VCaP (cell line): ENCODE data around the gene CETN2.
"Not testable (repeated sequence)": the region's sequence is repeated elsewhere in the genome, so short reads cannot be mapped to it uniquely, and the experiment has no call there.

ENCODE experiments used
- H3K27ac ChIP-seq: fragments of 450-650 bp; 2 replicates; pipeline ENCODE4 v1.5.1; 2017
- TF ChIP-seq, protein P1 (sequence below): fragments of 450-650 bp; conservative IDR thresholded peaks from 2 replicates; pipeline ENCODE4 v1.5.1; 2017; ENCODE audit warnings: mild to moderate bottlenecking, moderate library complexity

CETN2 gene

GRCh38 chrX:152847281-152847680 lies 16.7 kb upstream of the CETN2 start:
- TF ChIP-seq, protein P1, sequence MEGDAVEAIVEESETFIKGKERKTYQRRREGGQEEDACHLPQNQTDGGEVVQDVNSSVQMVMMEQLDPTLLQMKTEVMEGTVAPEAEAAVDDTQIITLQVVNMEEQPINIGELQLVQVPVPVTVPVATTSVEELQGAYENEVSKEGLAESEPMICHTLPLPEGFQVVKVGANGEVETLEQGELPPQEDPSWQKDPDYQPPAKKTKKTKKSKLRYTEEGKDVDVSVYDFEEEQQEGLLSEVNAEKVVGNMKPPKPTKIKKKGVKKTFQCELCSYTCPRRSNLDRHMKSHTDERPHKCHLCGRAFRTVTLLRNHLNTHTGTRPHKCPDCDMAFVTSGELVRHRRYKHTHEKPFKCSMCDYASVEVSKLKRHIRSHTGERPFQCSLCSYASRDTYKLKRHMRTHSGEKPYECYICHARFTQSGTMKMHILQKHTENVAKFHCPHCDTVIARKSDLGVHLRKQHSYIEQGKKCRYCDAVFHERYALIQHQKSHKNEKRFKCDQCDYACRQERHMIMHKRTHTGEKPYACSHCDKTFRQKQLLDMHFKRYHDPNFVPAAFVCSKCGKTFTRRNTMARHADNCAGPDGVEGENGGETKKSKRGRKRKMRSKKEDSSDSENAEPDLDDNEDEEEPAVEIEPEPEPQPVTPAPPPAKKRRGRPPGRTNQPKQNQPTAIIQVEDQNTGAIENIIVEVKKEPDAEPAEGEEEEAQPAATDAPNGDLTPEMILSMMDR = no peak
- H3K27ac ChIP-seq = no peak overlapping the region

DNA sequence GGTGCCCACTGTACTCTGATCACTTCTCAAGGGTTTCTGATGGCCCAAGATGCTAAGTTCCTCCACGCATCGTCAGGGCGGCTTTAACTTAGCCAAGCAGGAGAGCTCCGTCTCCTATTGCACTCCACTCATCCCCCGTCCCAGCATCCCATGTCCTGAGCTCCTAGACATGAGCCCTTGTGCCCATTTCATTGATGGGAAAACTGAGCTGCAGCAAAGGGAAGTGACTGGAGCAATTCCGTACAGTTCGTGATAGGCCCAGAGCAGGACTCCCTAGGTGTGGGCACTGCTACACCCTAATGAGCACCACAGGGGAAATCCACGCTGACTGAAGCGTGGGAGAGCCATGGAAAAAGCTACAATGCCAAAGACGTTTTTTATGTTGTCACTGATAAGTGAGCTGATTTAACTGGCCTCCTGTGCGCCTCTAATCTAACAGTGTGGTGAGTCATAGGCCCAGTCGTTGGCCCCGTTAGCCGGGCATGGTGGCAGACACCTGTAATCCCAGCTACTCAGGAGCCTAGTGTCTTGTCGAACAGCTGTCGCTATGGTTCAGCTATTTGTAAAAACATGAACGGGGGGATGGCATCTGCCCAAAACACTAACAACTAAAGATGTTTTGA lies 15.2 kb upstream of the CETN2 start:
- TF ChIP-seq, protein P1 = no peak
- H3K27ac ChIP-seq = no peak overlapping the region

DNA sequence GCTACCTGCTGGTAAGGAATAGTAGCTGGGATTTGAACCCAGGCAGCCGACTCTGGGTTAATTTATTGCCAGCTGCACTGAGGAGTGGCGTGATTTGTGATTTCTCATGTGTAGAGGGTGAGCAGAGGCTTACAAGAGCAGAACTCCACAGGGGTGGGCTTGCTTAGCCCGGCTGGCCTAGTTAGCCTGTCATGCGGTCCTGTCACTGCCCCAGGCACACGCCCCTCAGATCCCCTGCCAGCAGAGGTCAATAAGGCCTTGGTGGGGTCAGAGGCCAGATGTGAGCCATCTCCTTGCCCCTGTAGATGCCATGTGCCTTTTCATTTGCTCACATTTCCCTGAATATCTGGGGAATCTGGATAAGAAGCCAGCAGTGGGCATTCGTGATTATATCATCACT lies 13.7 kb upstream of the CETN2 start:
- no peak overlapping the region for H3K27ac ChIP-seq
- TF ChIP-seq, protein P1 = no peak

DNA sequence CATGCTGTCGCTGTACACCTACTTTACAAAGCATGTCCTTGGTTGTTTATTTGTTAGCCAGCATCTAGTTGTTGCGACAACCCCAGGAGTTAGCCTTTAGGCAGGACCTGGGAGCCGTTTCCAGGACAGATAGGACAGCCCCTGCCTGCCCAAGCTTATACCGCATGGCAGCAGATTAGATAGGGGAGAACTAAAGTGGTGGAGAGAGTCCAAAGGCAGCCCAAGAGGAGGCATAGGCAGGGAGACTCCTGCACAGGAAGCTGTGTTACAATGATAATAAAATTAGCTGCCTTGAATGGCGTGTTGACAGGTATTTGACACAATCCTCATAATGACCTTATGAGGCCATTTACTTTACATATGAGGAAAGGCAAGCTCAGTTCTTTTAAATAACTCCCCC lies 13.3 kb upstream of the CETN2 start:
- TF ChIP-seq, protein P1 = no peak
- H3K27ac ChIP-seq = no peak overlapping the region

DNA sequence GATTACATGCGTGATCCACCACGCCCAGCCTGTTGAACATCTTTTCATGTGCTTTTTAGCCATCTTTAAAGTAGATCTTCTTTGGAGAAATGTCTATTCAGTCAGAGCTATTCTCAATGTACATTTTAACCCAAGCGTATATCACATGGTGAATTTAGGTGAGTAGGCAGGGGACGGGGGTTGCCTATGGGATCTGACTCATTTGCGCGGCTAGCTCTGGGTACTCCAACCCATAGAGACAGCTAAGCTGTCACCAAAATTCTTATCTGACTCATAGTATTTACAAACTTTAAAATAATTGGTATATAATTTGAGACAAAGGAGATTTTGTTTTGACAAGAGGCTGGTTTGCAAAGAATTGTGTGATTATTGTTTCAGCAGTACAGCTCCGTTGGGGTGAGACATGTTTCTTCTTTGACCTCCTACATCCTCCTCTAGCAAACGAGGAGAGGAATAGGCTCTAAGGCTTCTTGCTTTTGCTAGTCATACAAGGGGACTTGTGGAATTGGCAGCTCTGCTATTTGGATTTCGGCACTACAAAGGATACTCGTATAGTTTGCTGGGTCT lies 12.3 kb upstream of the CETN2 start:
- TF ChIP-seq, protein P1 = no peak
- H3K27ac ChIP-seq = no peak overlapping the region

- not testable (repeated sequence) for H3K27ac ChIP-seq
These were observed 4.9 kb upstream of the CETN2 start for GRCh38 chrX:152835470-152835869.

DNA sequence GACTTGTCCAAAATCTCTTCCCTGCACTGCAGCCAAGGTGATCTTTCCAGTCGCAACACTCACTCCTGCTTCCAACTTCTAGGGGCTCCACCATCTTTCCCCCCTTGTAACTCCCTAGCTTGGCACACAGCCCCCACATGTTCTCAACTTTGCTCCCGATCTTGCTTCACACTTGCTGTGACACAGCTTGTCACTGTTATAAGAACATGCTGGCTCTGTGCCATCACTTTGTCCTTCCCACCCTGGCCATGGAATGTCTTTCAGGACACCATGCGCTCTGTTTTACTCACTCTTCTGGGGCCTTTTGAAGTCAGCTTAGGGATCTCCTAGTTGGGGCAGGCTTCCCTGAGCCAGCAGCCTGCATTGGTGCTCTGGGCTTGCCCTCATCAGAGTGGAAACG lies 2.8 kb upstream of the CETN2 start:
- TF ChIP-seq, protein P1 = no peak

GRCh38 chrX:152832520-152832919 lies 2.0 kb upstream of the CETN2 start:
- TF ChIP-seq, protein P1 = no peak
- no peak overlapping the region for H3K27ac ChIP-seq

More for the DNA sequence above, 2.8 kb upstream of the CETN2 start:
- H3K27ac ChIP-seq = no peak overlapping the region
